NCI-H510A treated with DMSO at 0.1 percent for 48 hours (cell line): ENCODE data around the gene CFAP97D1.
A peak's percentile ranks its signal among the peaks of the same experiment; 100 is the strongest.
"Not testable (repeated sequence)": the region's sequence is repeated elsewhere in the genome, so short reads cannot be mapped to it uniquely, and the experiment has no call there.

Experiments
- DNase-seq: peaks from one replicate; lab custom pipeline; 2025; lab: John Stamatoyannopoulos, UW

Gene CFAP97D1

GRCh38 chr17:43768382-43768781 lies 11.9 kb upstream of the CFAP97D1 start:
- DNase-seq, result no peak

GRCh38 chr17:43768943-43769342 lies 11.3 kb upstream of the CFAP97D1 start:
- no peak for DNase-seq

DNA sequence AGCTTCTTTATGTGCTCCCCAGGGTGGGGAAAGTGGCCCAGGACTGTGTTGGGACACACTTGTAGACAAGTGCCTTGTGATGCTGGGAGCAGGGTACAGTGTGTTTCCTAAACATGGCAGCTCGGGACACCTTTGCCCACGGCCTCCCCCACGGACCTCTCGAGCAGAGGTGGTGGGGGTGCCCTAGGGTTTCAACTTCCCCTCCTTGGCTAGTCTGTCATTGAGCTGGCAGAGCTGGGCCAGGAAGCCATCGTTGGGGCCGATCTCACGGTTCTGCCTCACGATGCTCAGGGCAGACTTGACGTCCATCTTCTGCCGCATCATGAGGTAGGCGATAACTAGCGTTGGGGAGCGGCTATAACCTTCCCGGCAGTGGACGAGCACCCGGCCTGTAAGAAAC lies 10.8 kb upstream of the CFAP97D1 start:
- DNase-seq, result no peak

DNA sequence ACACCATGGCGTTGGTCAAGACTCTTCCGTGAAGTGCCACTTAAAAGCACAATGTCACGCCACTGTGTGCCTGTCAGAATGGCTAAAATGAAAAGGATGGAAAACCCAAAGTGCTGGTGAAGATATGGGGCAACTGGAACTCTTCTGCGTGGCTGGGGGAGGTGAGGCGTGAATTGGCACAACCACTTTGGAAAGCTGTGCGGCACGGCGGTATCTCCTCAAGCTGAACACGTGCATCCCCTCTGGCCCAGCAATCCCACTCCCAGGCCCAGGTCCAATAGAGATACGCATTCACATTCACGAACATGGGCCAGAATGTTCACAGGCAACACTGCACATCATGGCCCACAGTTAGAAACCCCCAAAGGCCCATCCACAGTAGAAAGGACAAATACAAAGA lies 10.4 kb upstream of the CFAP97D1 start:
- DNase-seq, result no peak

GRCh38 chr17:43770957-43771356 lies 9.3 kb upstream of the CFAP97D1 start:
- DNase-seq, result no peak

DNA sequence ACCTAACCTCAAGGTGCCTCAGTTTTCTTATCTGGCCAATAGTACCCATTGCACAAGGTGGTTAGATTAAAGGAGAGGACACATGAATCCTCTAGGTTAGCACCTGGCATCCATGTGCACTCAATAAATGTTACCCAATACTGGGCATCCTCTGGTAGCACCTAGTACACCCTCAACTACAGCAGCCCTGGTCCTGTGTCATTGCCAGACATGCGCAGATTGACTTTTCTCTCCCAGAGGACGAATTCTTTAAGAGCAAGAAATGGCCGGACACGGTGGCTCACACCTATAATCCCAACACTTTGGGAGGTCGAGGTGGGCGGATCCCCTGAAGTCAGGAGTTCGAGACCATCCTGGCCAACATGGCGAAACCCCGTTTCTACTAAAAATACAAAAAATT lies 8.8 kb upstream of the CFAP97D1 start:
- no peak for DNase-seq

- DNase-seq, result no peak
These were observed 7.2 kb upstream of the CFAP97D1 start for GRCh38 chr17:43772877-43773648.

- no peak for DNase-seq
These were observed 5.7 kb upstream of the CFAP97D1 start for GRCh38 chr17:43774304-43775250.

GRCh38 chr17:43778337-43779144 lies 1.7 kb upstream of the CFAP97D1 start, which contains the start of gene DUSP3:
DUSP3 (minus strand) TSS chr17:43778977; CDS start chr17:43778924, 53 bp downstream.
- peak; percentile 78 for DNase-seq

DNA sequence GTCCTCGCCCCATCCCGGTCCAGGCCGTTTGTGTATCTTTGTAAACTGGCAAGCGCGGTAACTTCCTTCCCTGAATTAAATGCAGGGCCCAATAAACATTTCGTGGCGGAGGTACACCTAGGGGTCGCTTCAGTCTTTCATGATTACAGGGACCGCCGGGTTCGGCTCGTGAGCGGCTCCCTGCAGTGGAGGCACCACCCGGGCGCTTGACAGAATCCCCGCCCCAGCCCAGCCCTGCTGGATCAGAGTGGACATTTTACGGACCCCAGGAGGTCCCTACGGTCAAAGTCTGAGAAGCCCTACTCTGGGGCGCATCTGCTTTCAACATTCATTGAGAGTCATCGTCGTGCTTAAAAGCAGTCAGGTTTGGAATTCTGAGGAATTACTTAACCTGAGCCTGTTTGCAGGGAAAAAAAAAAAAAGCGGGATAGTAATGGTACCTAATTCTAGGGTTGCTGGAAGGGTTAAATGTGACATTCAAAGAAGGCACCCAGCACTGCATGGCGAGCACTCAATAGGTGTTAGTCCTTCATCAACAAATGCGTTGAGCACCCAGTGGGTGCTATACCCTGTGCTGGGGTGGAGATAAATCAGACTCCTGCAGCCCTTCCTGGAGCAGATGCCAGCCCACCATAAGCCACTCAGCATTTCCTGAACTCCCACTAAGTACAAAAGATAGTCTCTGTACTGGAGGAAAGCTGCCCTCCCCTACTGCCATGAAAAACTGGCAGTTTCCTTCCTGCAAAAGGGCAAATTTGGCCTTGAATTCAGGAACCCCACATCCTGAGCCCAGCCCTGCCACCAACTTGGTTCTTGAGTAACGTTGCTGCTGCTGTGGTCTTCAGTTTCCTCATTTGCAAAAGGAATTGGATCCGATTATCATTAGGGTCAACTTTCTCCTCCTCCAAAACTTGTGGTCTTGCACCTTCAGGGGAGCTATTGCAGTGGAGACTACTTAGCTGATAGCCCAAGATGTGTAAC lies 800 bp upstream of the CFAP97D1 start:
- DNase-seq, result peak; percentile 78

DNA sequence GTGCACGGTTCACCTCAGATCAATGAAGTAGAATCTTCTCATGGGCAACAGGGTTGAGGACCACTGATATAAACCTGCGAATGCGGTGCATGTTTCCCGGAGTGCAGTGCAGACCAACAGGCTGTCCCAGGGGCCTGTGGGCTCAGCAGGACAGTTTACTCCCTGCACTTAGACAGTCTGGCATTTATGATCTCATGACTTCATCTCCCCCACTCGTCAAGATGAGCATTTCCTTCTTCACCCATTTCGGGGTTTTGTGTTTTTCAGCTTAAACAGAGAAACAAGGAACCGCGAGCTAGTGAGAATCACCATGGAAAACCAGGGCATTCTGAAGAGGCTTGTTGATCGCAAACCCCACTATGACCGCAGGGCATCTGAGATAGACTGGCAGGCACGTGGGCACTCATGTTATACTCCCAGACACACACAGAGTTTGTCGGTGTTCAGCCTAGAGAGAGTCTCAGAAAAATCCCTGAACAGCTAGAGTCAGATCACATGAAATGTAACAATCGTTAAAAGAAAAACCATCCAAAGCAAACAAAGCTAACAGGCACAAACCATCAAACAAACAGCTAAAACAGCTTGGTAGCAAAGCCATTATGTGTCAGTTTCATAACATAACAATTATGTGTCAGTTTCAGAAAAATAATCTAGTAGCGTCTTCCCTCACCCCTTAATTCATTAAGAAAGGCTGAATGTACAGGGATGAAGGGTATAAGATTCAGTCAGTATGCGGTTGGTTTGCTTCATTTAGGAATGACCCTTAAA lies 2.9 kb downstream of the CFAP97D1 start:
- DNase-seq, result no peak

DNA sequence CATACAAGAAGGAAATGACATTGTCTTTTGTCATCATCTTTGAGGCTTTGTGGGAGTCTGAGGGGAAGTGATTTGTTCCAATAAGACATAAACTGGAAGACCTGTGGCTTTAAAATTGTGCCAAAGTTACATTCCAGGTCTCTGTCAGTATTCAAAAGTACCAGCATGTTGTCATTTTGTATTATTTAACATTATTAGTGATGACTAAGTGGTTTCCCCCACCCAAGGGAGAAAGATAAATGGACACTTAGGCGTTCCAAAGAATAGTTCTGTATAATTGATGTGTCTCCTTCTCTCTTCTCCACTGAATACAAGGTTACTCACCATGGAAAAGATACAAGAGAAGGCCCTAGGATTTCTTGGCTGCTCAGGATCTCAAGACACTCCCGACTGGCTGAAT lies 3.8 kb downstream of the CFAP97D1 start:
- no peak for DNase-seq

DNA sequence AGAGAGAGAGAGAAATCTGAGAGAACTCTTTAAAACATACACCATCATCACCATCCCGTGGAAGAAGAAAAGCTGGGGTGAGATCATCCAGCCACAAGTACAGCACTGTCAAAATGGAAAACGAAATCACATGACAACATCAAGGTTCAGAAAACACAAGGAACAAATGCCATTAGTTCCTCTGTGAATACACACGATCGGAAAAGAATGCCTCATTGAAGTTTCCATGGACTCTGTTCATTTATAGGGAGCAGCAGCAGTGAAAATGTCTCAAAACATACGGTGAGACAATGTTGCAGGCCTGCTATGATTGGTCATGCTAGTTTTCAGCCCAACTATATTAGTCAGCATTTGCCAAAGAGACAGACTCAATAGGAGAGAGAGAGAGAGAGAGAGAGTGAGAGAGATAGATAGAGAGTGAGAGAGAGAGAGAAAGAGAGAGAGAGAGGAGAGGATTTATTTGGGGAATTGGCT lies 4.4 kb downstream of the CFAP97D1 start:
- no peak for DNase-seq

- no peak for DNase-seq
These were observed 7.5 kb downstream of the CFAP97D1 start for GRCh38 chr17:43787728-43788127.

GRCh38 chr17:43788540-43788939 lies 8.3 kb downstream of the CFAP97D1 start:
- no peak for DNase-seq

- DNase-seq, result no peak
These were observed 9.2 kb downstream of the CFAP97D1 start for GRCh38 chr17:43789482-43789881.

- no peak for DNase-seq
These were observed 10.2 kb downstream of the CFAP97D1 start for GRCh38 chr17:43790311-43790940.

DNA sequence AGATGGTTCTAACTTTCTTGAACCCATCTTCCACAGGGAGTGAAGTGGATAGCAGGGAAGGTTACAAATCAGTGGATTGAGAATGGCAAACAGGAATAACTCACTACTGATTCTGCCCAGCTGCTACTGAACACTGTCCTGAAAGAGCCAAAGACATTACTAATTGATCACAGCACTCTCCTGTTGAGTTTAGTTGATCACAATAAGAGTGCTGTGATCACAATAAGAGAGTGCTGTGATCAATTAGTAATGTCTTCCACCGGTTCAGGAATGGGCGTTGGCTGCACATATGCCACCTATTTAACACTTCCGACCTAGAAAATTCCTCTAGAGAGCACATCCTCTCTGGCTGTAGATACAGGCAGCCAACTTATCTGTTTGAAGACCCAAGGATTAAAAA lies 11.4 kb downstream of the CFAP97D1 start:
- DNase-seq, result peak; percentile 10

DNA sequence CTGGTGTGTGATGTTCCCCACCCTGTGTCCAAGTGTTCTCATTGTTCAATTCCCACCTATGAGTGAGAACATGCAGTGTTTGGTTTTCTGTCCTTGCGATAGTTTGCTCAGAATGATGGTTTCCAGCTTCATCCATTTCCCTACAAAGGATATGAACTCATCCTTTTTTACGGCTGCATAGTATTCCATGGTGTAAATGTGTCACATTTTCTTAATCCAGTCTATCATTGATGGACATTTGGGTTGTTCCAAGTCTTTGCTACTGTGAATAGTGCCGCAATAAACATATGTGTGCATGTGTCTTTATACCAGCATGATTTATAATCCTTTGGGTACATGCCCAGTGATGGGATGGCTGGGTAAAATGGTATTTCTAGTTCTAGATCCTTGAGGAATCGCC lies 12.4 kb downstream of the CFAP97D1 start:
- not testable (repeated sequence) for DNase-seq
